Measurements from ENCODE around the gene EPB41L4A.

DNA sequence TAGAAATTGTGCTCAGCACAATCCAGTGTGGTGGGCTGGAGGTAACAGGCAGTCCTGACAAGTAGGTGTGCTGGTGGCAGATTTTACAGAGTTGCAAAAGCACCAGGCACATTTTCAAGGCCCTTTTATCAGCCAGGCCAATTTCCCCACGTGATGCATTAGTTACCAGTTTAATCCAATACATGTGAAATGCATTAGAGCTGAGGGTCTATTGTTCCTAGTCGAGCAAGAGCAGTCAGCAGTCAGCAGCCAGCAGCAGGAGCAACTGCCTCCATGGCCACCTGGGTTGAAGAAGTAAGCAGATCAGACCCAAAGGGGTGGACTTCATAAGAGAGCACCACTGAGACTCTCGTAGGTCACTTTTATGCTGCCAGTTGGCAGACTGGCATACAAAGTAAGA lies 76.7 kb downstream of the EPB41L4A start:
- TF ChIP-seq, protein P1, sequence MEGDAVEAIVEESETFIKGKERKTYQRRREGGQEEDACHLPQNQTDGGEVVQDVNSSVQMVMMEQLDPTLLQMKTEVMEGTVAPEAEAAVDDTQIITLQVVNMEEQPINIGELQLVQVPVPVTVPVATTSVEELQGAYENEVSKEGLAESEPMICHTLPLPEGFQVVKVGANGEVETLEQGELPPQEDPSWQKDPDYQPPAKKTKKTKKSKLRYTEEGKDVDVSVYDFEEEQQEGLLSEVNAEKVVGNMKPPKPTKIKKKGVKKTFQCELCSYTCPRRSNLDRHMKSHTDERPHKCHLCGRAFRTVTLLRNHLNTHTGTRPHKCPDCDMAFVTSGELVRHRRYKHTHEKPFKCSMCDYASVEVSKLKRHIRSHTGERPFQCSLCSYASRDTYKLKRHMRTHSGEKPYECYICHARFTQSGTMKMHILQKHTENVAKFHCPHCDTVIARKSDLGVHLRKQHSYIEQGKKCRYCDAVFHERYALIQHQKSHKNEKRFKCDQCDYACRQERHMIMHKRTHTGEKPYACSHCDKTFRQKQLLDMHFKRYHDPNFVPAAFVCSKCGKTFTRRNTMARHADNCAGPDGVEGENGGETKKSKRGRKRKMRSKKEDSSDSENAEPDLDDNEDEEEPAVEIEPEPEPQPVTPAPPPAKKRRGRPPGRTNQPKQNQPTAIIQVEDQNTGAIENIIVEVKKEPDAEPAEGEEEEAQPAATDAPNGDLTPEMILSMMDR (IDR thresholded peaks at IDR 0.05) = no peak
- no peak for TF ChIP-seq POLR2A (IDR thresholded peaks at IDR 0.05)

Data from adrenal gland (tissue), 5 donors.